ENCODE data around the gene SELENOM.
A peak's percentile ranks its signal among the peaks of the same experiment; 100 is the strongest.

SELENOM gene

GRCh38 chr22:31107178-31107893, at the start of gene SELENOM:
TSS of gene SELENOM (minus strand) at chr22:31107568. CDS start at chr22:31107505, 63 bp downstream.
- peak within 1 kb of the TSS; percentile 79 for H3K4me3 Mint-ChIP-seq
- peaks cover 24% of the 10 kb centered on the region for H3K27me3 Mint-ChIP-seq
- H3K36me3 Mint-ChIP-seq: no peaks in the 10 kb centered on the region
- no peak within 1 kb of the TSS for H3K27ac Mint-ChIP-seq
- peaks cover 16% of the 10 kb centered on the region for H3K4me1 Mint-ChIP-seq
- CTCF ChIA-PET: interaction anchor here (0.5 to 3.3 kb wide), 25 partner anchors 12 to 1579 kb away, joined by 3 to 13 read pairs (median 4); partner anchors contain the start of genes LIMK2, PIK3IP1 and RNF185
- H3K9me3 Mint-ChIP-seq: no peaks in the 10 kb centered on the region
- peak; percentile 94 for DNase-seq

GRCh38 chr22:31155422-31155821, 48.1 kb upstream of the SELENOM start:
- Mint-ChIP-seq H3K9me3 (no peaks in the 10 kb centered on the region), H3K36me3 (peaks cover 6% of the 10 kb centered on the region), H3K4me1 (peaks cover 10% of the 10 kb centered on the region), H3K4me3 (no peak overlapping the region), H3K27me3 (peaks cover 32% of the 10 kb centered on the region), H3K27ac (no peak overlapping the region)
- DNase-seq: no peak
- CTCF ChIA-PET: no interaction called here

- H3K27me3 Mint-ChIP-seq: peaks cover 36% of the 10 kb centered on the region
- no peak for DNase-seq
- CTCF ChIA-PET: no interaction called here
- peaks cover 8% of the 10 kb centered on the region for H3K4me1 Mint-ChIP-seq
- H3K4me3 Mint-ChIP-seq: no peak overlapping the region
- no peak overlapping the region for H3K27ac Mint-ChIP-seq
- no peaks in the 10 kb centered on the region for H3K9me3 Mint-ChIP-seq
- peaks cover 5% of the 10 kb centered on the region for H3K36me3 Mint-ChIP-seq
Observed at GRCh38 chr22:31154975-31155374, 47.6 kb upstream of the SELENOM start.

- CTCF ChIA-PET: no interaction called here
- Mint-ChIP-seq H3K27me3 (peaks cover 41% of the 10 kb centered on the region), H3K4me3 (no peak overlapping the region), H3K4me1 (no peaks in the 10 kb centered on the region), H3K27ac (no peak overlapping the region), H3K36me3 (no peaks in the 10 kb centered on the region), H3K9me3 (no peaks in the 10 kb centered on the region)
- no peak for DNase-seq
Observed at GRCh38 chr22:31153357-31153756, 46.0 kb upstream of the SELENOM start.

- no peak overlapping the region for H3K27ac Mint-ChIP-seq
- no peaks in the 10 kb centered on the region for H3K4me1 Mint-ChIP-seq
- H3K9me3 Mint-ChIP-seq: peaks cover 6% of the 10 kb centered on the region
- H3K27me3 Mint-ChIP-seq: peaks cover 39% of the 10 kb centered on the region
- DNase-seq: no peak
- no peaks in the 10 kb centered on the region for H3K36me3 Mint-ChIP-seq
- no peak overlapping the region for H3K4me3 Mint-ChIP-seq
- CTCF ChIA-PET: interaction anchor here (1.8 kb wide), 1 partner anchor 118 kb away, joined by 3 read pairs; no protein-coding TSS in a partner anchor
Observed at GRCh38 chr22:31151872-31152271, 44.5 kb upstream of the SELENOM start.

GRCh38 chr22:31150615-31151014, 43.2 kb upstream of the SELENOM start:
- H3K9me3 Mint-ChIP-seq: peaks cover 6% of the 10 kb centered on the region
- H3K27me3 Mint-ChIP-seq: peaks cover 32% of the 10 kb centered on the region
- H3K27ac Mint-ChIP-seq: no peak overlapping the region
- H3K4me1 Mint-ChIP-seq: no peaks in the 10 kb centered on the region
- DNase-seq: no peak
- CTCF ChIA-PET: interaction anchor here (1.3 to 1.8 kb wide), 3 partner anchors 9 to 119 kb away, joined by 3 to 9 read pairs (median 4); partner anchors contain the start of gene RNF185
- no peaks in the 10 kb centered on the region for H3K36me3 Mint-ChIP-seq
- no peak overlapping the region for H3K4me3 Mint-ChIP-seq

- peaks cover 8% of the 10 kb centered on the region for H3K9me3 Mint-ChIP-seq
- no peak overlapping the region for H3K4me3 Mint-ChIP-seq
- peaks cover 35% of the 10 kb centered on the region for H3K27me3 Mint-ChIP-seq
- H3K4me1 Mint-ChIP-seq: peaks cover 6% of the 10 kb centered on the region
- no peaks in the 10 kb centered on the region for H3K36me3 Mint-ChIP-seq
- peak; percentile 55 for DNase-seq
- no peak overlapping the region for H3K27ac Mint-ChIP-seq
- CTCF ChIA-PET: interaction anchor here (0.6 to 1.8 kb wide), 9 partner anchors 10 to 386 kb away, joined by 3 to 13 read pairs (median 4); partner anchors contain the start of genes RNF185 and SELENOM
Observed at GRCh38 chr22:31148953-31149627, 41.7 kb upstream of the SELENOM start.

GRCh38 chr22:31148488-31148887, 41.1 kb upstream of the SELENOM start:
- Mint-ChIP-seq H3K9me3 (peaks cover 8% of the 10 kb centered on the region), H3K36me3 (no peaks in the 10 kb centered on the region), H3K27me3 (peaks cover 31% of the 10 kb centered on the region), H3K4me1 (peaks cover 8% of the 10 kb centered on the region), H3K27ac (no peak overlapping the region), H3K4me3 (no peak overlapping the region)
- DNase-seq: no peak
- CTCF ChIA-PET: interaction anchor here (0.7 to 1.7 kb wide), 8 partner anchors 40 to 386 kb away, joined by 3 to 13 read pairs (median 4); partner anchors contain the start of gene SELENOM

- no peak overlapping the region for H3K4me3 Mint-ChIP-seq
- DNase-seq: no peak
- H3K27me3 Mint-ChIP-seq: peaks cover 42% of the 10 kb centered on the region
- CTCF ChIA-PET: interaction anchor here (1.0 to 1.5 kb wide), 2 partner anchors 37 to 55 kb away, joined by 3 to 8 read pairs; partner anchors contain the start of gene SELENOM
- H3K9me3 Mint-ChIP-seq: peaks cover 8% of the 10 kb centered on the region
- no peak overlapping the region for H3K27ac Mint-ChIP-seq
- no peaks in the 10 kb centered on the region for H3K36me3 Mint-ChIP-seq
- H3K4me1 Mint-ChIP-seq: peaks cover 8% of the 10 kb centered on the region
Observed at GRCh38 chr22:31144223-31144622, 36.9 kb upstream of the SELENOM start.

GRCh38 chr22:31143537-31143936, 36.2 kb upstream of the SELENOM start:
- DNase-seq: no peak
- CTCF ChIA-PET: interaction anchor here (1.5 kb wide), 1 partner anchor 36 kb away, joined by 8 read pairs; the partner anchor contains the start of gene SELENOM
- Mint-ChIP-seq H3K4me1 (peaks cover 8% of the 10 kb centered on the region), H3K9me3 (peaks cover 8% of the 10 kb centered on the region), H3K27me3 (peaks cover 35% of the 10 kb centered on the region), H3K27ac (no peak overlapping the region), H3K4me3 (no peak overlapping the region), H3K36me3 (no peaks in the 10 kb centered on the region)

- no peak overlapping the region for H3K27ac Mint-ChIP-seq
- CTCF ChIA-PET: no interaction called here
- H3K9me3 Mint-ChIP-seq: peaks cover 8% of the 10 kb centered on the region
Observed at GRCh38 chr22:31143038-31143437, 35.7 kb upstream of the SELENOM start.

GRCh38 chr22:31142285-31142684, 34.9 kb upstream of the SELENOM start:
- Mint-ChIP-seq H3K9me3 (peaks cover 5% of the 10 kb centered on the region), H3K27me3 (peaks cover 32% of the 10 kb centered on the region), H3K36me3 (no peaks in the 10 kb centered on the region), H3K27ac (no peak overlapping the region), H3K4me3 (no peak overlapping the region), H3K4me1 (peaks cover 8% of the 10 kb centered on the region)
- CTCF ChIA-PET: no interaction called here
- no peak for DNase-seq

More at GRCh38 chr22:31143038-31143437, 35.7 kb upstream of the SELENOM start:
- Mint-ChIP-seq H3K36me3 (no peaks in the 10 kb centered on the region), H3K4me1 (peaks cover 8% of the 10 kb centered on the region), H3K4me3 (no peak overlapping the region), H3K27me3 (peaks cover 32% of the 10 kb centered on the region)
- no peak for DNase-seq

GRCh38 chr22:31141551-31141950, 34.2 kb upstream of the SELENOM start:
- no peak overlapping the region for H3K4me3 Mint-ChIP-seq
- H3K27me3 Mint-ChIP-seq: peaks cover 32% of the 10 kb centered on the region
- CTCF ChIA-PET: interaction anchor here (0.5 kb wide), 1 partner anchor 555 kb away, joined by 3 read pairs; no protein-coding TSS in a partner anchor
- H3K9me3 Mint-ChIP-seq: peaks cover 2% of the 10 kb centered on the region
- H3K36me3 Mint-ChIP-seq: no peaks in the 10 kb centered on the region
- H3K27ac Mint-ChIP-seq: no peak overlapping the region
- no peak for DNase-seq
- H3K4me1 Mint-ChIP-seq: peaks cover 8% of the 10 kb centered on the region

GRCh38 chr22:31140746-31141145, 33.4 kb upstream of the SELENOM start:
- DNase-seq: no peak
- peaks cover 32% of the 10 kb centered on the region for H3K27me3 Mint-ChIP-seq
- no peak overlapping the region for H3K27ac Mint-ChIP-seq
- no peak overlapping the region for H3K4me3 Mint-ChIP-seq
- CTCF ChIA-PET: interaction anchor here (0.6 to 1.0 kb wide), 3 partner anchors 77 to 132 kb away, joined by 3 to 4 read pairs (median 3); no protein-coding TSS in a partner anchor
- peaks cover 8% of the 10 kb centered on the region for H3K4me1 Mint-ChIP-seq
- H3K36me3 Mint-ChIP-seq: no peaks in the 10 kb centered on the region
- peaks cover 2% of the 10 kb centered on the region for H3K9me3 Mint-ChIP-seq
